Hematopoietic multipotent progenitor cell treated with erythropoietin and hydrocortisone succinate and interleukin-3 and kit ligand, for 15 days (in vitro differentiated cells): ENCODE measurements around the gene CCR6.
"Not testable (repeated sequence)": the region's sequence is repeated elsewhere in the genome, so short reads cannot be mapped to it uniquely, and the experiment has no call there.

Experiments
- DNase-seq: peaks from one replicate; pipeline ENCODE4 v3.0.0-alpha.2; 2015; ENCODE audit warnings: low spot score

CCR6 gene

DNA sequence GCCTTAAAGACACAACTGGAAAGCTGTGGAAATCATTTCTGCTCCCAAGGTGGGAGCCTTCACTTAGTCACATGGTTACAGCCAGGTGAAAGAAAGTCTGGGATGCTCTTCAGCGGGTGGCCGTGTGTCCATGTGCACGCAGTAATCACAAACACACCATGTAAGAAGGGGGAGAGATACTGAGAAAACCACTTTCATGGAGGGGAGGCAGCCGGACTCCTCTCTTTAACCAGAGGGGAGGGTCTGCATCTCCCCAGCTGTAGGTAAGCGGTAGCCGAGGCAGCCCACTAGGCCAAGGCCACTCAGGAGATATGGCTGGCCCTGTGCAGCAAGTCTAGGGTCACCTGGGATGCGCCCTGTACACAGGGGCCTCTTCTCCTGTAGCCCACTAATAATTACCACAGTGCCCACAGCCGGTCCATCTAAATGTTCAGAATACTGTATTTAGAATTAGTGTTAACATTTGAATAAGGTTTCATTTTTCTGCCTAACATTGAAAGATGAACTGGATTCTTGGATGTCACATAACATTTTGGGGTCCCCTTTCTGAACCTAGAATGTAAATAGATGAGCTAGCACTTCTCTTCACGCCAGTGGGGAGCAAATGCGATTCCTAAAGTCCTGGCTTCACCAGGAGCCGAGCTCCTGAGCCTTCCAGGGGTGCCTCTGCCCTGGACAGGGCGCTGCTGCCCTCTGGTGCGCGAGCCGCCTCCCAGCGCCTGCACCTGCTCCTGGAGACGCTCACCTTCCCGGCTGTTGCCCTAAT is 19.0 kb downstream of the CCR6 start:
- no peak for DNase-seq

DNA sequence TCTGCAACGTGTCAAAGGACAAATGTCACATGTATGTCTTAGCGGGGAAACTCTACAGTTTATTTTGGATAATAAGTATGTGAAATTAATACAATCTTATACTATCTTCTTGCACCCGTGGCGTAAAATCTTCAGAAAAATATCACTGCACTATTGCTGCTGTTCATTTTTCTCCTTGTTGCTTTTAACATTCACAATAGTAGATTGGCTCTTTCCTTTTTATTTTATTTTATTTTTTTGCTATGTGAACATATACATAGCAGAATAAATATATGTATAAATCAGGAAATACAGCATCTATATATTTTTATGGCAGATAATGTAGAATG is 19.5 kb downstream of the CCR6 start:
- no peak for DNase-seq

DNA sequence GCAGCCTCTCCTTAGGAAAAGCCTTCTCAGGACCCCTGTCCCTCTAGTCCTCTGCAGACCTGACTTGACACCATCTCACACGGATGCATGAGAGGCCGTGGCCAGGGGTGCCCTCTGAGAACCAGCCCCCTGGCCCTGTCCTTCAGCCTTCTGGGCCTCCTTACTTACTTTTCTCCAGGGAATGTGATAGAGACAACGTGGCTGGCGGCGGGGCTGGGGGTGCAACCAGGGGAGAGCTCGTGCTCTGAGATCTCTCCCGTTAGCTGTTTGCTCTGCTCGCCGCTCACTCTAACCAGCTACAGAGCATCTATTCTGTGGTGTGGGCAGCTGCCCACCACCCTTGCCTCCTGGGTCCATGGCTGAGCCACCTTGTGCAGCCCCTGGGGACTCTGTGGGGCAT is 20.1 kb downstream of the CCR6 start:
- no peak for DNase-seq

DNA sequence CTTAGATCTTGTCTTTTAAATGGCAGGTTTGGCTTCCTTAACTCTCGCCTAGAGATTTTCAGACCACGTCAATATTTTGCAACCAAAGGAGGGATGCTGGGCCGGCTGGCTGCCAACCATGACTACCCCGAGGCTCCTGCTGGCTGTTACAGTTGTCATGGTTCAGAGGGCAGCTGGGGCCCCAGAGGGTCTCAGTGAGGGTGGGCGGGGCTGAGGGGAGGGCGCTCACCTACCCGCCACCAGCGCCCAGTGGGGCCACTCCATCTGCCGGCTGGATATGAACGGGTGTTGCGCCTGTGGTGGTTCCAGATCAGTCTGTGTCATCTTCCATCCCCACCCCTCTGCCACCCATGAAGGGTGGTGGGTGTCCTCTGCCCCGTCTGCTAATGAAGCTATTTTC is 22.6 kb downstream of the CCR6 start:
- DNase-seq = no peak

DNA sequence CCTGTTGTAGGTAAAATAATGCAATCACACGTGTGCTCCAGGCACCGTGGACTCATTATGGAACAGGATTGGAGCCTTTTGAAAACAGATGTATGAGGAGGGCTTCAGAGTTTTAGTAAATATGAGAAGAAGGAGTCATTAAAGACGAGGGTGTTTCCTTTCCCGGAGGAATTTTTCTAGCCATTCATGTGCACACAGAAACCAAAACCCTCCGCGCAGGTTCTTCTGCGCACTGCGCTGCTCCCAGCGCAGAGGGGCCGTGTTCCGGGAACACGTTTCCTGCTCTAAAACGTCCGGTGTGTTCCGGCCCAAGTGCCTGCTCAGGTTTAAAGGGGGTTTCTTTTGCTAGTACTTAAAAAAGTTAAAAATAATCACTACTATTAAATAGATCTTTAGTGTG is 23.2 kb downstream of the CCR6 start:
- DNase-seq = no peak

DNA sequence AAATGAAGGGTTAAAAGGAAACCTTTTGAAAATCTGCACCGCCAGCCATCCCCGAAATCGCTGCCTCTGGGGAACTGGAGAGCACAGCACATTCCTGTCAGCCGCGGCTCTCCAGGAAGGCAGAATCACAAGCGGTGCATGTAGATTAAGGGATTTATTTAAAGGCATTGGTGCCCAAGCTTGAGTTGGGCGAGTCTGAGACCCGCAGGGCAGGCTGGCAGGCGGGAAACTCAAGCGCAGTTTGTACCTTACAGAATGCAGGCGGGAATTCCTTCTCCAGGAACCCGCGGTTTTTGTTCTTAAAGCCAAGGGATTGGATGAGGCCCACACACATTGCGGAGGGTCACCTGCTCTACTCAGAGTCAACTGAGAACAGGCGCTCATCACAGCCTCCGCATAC is 24.1 kb downstream of the CCR6 start:
- DNase-seq = no peak

DNA sequence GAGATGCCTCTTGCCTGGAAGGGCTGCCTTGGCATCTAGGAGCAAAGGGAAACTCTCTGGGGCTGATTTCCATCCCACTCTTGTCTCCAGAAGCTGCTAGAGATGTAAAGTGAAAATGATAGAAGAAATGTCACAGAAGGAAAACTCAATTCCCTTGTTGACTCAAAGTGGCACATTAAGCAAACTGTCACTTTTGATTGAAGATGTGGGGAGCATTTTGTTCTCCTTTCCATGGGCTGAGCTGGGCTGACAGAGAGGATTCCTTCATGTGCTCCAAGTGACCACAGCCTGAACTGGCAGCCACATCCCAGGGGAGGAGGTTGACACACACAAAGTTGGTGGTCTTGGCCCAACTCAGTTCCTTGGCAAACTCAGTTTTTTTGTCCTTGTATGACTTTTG is 25.1 kb downstream of the CCR6 start:
- DNase-seq = no peak

DNA sequence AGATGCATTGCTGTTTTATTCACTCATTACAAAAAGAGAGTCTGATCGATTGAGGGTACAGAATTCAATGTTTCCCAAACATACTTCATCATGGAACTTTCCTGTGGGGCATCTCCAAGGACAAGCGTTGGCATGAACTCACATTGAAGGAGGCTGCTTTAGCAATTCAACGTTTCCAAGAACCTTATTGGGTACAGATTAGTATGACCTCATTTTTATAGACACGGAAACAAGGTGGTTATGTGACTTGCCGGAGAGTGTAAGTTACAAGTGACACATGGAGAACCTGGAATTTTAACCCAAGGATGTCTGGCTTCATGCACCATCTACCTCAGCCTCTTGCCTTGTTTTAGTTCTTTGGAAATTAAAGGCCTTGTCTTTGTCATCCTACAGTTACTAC is 26.1 kb downstream of the CCR6 start:
- no peak for DNase-seq

DNA sequence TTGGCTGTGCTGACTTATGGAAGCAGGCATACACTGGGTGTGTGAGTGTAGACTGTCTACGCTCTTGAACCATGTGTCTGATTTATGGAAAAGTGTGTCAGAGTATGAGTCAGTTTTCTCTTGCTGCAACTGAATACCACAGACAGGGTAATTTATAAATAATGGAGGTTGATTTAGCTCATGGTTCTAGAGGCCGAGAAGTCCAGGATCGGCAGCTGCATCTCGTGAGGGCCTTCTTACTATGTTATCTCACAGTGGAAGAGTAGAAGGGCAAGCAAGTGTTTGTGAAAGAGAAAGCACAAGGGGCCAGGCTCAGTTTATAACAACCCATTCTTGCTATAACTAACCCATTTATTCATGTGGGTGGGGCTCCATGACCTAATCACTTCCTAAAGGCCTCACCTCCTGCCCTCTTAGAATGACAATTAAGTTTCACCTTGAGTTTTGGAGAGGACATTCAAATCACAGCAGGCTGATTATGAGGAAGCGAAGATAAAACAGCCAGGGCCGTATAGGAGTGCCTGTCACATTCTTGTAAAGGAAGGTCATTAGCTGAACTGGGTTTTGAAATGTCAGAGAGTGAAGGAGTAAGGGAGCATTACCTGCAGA is 28.1 kb downstream of the CCR6 start:
- no peak for DNase-seq

DNA sequence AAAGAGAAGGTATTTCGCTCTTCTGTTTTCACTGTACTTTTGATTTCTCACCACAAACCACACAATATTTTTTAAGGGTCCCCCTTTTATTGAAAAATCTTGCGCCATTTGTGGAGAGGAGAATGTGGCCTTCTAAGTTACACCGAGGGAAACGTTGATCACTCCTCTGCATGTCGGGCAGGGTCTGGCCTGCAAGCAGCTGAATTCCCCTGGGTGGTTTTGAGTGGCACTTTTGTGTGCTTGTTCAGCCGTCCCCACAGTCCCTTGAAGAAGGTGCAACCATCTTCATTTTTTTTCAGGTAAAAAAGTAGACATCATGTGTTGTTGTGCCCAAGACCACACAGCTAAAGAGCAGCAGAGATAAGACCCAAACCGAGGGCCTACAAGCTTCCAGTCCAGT is 28.8 kb downstream of the CCR6 start:
- no peak for DNase-seq

DNA sequence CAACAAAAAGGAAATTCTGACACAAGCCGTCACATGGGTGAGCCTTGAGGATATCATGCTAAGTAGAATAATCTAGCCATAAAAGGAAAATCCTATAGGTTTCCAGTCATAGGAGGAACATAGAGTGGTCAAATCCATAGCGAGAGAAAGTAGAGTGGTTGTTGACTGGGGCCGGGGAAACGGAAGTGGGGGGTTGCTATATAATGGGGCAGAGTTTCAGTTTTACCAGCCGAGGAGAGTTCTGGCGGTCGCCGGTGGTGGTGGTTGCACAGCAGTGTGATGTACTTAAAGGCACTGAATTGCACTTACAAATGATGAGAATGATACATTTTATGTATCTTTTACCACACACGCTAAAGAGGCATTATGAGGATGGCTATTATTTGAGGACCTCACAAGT is 30.0 kb downstream of the CCR6 start:
- DNase-seq = no peak

DNA sequence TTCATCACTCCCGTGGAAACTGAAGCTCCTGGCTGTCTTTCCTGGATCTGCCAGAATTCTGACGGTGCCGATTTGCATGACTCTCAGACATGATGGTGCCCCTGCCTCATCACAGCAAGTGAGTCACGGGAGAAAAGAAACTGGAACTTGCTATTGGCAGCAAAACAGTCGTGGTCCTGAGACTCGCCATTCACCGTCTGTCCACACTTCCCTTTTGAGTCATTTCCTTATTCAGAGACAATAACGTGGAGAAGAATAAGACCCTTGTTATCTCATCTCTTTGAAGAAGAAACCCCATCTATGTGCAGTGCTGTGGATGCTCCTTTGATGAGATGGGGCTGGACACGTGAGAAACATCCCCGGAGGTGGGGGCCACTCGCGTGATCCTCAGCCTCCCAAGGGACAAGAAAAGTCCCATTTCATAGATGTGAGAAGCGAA is 30.6 kb downstream of the CCR6 start:
- no peak for DNase-seq

DNA sequence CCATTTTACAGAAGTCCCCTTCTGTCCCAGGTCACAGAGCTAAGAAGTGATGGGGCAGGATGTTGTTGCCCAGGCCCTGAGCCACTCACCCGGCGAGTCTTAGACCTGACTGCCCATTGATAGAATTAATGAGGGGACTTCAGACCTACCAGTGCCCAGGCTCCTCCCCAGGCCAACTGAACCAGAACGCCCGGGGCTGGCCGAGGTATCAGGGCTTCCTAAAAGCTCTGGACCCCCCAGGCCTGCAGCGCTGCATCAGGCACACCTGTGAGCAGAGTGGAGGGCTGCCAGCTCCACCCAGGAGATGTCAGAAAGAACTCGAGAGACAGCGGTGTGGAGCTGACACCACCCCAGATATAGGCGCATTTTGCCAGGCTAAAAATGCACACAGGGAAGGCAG is 31.4 kb downstream of the CCR6 start:
- no peak for DNase-seq

DNA sequence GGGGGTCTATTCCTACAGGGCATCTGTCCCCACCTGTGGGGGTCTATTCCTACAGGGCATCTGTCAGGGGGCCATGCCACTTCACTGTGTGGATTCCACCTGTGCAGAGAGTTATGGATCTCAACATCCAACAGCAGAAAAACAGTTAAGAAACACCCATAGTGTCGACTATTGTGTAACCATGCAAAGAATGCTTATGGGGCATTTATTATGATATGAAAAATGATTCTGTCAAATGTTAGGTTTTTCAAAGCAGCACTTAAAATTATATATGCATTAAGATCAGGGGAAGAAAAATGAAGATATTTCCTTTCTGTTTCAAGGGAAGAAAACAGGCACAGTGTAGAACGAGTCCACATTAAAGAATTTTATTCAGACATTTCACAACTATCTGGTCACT is 32.0 kb downstream of the CCR6 start:
- DNase-seq = no peak

DNA sequence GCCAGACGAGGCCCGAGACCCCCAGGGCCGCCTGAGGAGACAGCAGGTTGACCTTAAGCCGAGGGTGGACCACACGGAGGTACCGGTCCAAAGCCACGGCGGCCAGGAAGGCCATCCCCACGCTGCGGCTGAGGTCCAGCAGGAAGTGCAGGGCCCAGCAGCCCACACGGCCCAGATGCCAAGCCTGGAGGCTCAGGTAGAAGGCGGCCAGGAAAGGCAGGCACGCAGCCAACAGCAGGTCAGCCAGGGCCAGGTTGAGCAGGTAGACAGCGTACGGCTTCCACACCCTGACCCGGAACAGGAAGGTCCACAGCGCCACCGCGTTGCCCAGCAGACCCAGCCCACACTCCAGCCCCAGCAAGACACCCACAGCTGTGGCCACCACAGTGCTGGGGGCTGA is 34.5 kb downstream of the CCR6 start:
- DNase-seq = no peak

DNA sequence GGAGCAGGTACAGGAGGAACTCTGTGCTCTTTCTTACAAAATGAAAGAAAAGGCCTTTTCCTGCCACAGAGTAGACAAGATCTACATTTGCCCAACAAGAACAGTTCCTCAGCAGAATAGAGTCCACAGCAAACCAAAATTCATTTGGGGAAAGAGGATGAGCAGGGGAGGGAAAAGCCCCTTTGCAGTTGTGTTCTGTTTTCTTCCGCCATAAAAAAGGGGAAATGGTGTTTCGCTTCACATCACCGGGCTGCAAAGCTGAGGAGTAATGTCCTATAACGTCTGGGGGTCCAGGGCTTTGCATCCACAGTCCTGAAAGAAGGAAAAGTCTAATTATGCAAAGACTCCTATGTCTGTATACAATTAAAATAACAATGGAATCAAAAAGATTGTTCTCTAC is 35.0 kb downstream of the CCR6 start, which contains the start of gene GPR31:
Gene GPR31 (minus strand): TSS at position 118 of the 400 bp plus-strand sequence. CDS start 149 bp downstream, outside the sequence.
- no peak for DNase-seq

DNA sequence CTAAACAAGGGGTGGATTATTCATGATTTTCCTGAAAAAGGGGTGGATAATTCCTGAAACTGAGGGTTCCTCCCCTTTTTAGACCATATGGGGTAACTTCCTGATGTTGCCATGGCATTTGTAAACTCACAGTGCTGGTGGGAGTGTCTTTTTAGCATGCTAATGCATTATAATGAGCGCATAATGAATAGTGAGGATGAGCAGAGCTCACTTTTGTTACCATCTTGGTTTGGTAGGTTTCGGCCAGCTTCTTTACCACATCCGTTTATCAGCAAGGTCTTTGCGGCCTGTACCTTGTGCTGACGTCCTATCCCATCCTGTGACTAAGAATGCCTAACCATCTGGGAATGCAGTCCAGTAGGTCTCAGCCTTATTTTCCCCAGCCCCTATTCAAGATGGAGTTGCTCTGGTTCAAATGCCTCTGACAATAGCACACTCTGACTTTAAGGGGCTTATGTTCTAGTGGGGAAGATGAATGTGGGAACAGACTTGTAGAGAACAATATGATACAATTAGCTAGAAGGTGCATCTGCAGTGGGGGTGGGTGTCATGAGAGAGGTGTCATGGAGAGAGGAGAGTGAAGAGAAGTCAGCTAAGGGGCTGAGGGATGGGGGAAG is 39.1 kb downstream of the CCR6 start:
- no peak for DNase-seq

DNA sequence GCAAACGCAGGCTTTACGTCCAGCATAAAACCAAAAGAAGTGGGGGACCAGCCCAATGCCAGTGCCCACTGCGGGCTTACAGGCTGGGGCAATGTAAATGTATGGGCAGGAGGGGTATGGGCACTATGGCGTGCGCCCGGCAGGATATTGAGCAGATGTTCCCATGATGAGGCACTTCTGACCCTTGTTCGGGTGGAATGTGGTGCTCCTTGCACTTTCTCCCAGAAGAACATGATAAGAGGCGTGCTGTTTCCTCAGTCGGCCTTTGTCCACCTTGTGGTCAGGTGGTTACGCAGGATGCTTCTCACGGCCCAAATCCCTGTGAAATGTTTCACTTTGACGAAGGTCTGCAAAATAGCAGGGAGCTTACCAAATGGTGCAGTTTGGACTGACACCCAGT is 39.7 kb downstream of the CCR6 start:
- no peak for DNase-seq

DNA sequence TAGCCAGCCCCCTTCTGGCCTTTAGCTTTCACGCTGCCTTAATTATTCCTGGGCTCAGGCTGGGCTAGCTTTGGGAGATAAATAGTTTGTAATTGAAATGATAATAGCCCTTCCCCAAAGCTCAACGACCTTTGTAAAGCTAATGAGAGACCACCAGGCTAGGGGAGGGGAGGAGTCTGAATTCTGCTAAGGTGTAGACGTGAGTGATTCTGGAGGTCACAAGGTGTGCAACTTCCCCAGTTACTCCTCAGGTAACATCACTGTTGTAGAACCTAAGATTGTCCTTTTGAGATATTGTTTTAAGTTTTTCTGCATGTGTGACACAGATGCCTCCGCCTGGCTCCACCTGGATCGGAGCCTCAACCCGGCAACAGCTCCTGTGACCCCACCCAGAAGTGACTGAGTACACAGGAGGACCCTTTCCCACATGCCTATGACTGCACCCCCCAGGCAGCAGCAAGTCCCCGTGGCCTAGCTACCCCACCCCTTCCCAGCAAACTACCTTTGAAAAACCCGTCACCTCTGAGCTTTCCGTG is 40.6 kb downstream of the CCR6 start:
- DNase-seq = no peak

DNA sequence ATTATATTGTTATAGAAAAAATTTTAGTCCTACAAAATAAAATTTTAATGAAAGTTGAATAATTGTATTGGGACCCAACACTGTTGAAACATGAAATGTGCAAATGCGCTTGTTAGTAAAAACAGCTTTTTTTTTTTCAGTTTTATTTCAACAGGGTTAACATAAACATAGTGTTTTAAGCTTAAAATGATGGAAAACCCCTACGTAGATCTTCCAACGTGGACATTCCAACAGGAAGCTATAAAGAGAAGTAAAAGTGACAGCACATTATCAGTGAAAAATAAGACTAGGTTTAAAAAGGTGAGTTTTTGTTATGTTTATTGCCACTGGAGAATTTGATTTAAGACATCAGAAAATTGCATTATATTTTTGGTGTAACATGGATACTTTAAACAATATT is 41.4 kb downstream of the CCR6 start:
- no peak for DNase-seq

DNA sequence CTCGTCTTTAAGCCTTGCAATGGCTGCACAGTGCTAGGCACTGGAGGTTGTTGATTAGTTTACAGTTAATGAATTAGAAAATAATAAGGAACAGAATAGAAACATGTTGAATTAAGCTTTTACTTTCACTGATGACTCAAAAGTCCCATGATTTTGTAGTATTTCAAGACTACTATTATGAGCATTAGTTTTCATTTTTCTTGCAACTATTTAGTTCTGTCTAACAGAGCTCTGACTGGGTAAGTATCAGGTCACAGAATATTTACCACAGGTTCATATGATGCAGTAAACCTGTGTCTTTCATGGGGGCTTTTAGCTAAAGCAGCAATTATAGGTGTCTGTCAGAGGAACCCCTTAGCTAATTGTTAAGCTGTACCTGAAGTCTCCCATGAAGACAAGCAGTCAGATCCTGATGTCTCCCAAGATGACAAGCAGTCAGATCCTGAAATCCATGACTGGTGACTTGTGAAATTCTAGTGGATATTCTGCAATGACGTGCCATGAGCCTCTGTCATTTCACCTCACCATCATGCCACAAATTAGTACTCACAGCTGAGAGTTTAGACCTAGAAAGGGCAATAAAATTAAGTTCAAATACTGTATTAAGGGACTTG is 43.1 kb downstream of the CCR6 start:
- DNase-seq = no peak

DNA sequence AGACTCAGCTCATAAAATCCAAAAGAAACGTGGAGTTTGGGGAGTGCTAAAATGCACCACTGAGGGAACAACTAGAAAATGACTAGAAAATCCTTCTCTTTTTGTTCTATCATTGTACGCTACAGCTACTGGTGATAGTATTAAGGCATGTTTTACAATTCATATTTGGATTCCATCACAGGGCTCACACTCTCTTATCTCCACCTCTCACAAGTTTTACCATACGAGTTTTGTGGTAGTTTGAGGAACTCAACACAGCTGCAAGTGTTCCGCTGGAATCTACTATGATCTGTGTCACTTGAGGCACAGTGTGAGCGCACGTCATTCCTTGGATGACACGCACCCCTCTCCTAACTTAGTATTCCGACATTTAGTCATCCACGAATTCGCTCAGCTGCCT is 44.8 kb downstream of the CCR6 start:
- DNase-seq = not testable (repeated sequence)

DNA sequence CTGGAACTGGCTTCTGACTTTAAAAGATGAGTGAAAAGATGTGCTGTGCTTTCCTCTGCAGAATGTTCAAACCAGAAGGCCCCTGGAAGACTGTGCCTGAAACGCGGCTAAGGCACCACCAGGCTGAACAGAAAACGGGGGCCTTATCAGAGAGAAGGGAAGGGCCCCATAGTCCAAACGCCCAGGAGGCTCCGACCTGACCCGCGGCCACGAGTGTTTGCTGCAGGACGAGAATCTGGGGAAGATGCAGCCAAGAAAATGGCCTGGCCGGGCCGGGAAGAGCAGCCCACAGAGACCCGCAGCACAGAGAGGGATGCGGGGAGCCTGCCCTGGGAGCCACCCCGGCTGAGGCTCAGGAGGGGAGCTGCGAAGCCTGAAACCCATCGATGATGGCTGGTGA is 45.4 kb downstream of the CCR6 start:
- DNase-seq = not testable (repeated sequence)
